GM23338 (cell line): ENCODE results near the gene PPY.

Source experiments
- CREB1 ChIP-seq: fragments of 250-450 bp; sonication (Bioruptor Pico); IDR thresholded peaks from 2 replicates; pipeline ENCODE4 v1.5.0; 2020; ENCODE audit warnings: low read depth, mild to moderate bottlenecking, moderate library complexity
- CTCF ChIP-seq, 2 experiments: fragments of 200-600 bp in 1 of 2; sonication (generic) in 1 of 2; conservative IDR thresholded peaks; 2 replicates each; pipeline versions ENCODE4 v1.5.1 to v1.6.1; 2016 to 2017; ENCODE audit warnings: antibody characterized with exemption in 2 of 2, low read depth in 2 of 2, mild to moderate bottlenecking in 2 of 2, moderate library complexity in 1 of 2
- ETS1 ChIP-seq: IDR thresholded peaks from 2 replicates; pipeline ENCODE4 v1.6.1; 2016; ENCODE audit warnings: antibody characterized with exemption
- EZH2 ChIP-seq: fragments of 200-600 bp; sonication (generic); IDR thresholded peaks from one replicate; pipeline ENCODE4 v1.8.0; 2017; ENCODE audit warnings: antibody characterized with exemption, mild to moderate bottlenecking, low read depth; ENCODE audit not compliant: unreplicated experiment
- EZH2phosphoT487 ChIP-seq: fragments of 200-600 bp; sonication (generic); IDR thresholded peaks from one replicate; pipeline ENCODE4 v1.8.1; 2018; ENCODE audit warnings: antibody characterized with exemption; ENCODE audit not compliant: unreplicated experiment
- JUNB ChIP-seq: IDR thresholded peaks from one replicate; pipeline ENCODE4 v1.6.1; 2016; ENCODE audit warnings: antibody characterized with exemption; ENCODE audit not compliant: unreplicated experiment
- POLR2AphosphoS5 ChIP-seq: IDR thresholded peaks from 2 replicates; pipeline ENCODE4 v1.6.1; 2016; ENCODE audit warnings: antibody characterized with exemption, low read depth
- REST ChIP-seq: IDR thresholded peaks from one replicate; pipeline ENCODE4 v1.6.1; 2018; ENCODE audit warnings: antibody characterized with exemption; ENCODE audit not compliant: unreplicated experiment
- STAT1 ChIP-seq: IDR thresholded peaks from one replicate; pipeline ENCODE4 v1.6.1; 2016; ENCODE audit warnings: antibody characterized with exemption; ENCODE audit not compliant: unreplicated experiment
- ZNF114 ChIP-seq: fragments of 250-450 bp; sonication (Bioruptor Pico); IDR thresholded peaks from 2 replicates; pipeline ENCODE4 v1.5.0; 2020; ENCODE audit warnings: mild to moderate bottlenecking, moderate library complexity
- ZNF331 ChIP-seq: fragments of 250-450 bp; sonication (Bioruptor Pico); IDR thresholded peaks from 2 replicates; pipeline ENCODE4 v1.5.0; 2020; ENCODE audit warnings: low read depth, mild to moderate bottlenecking, moderate library complexity

- TF ChIP-seq ZNF114 (CRISPR knock-in tag) (no peak), ZNF331 (CRISPR knock-in tag) (no peak), CTCF (conservative IDR thresholded peaks at IDR 0.05; ENCODE audit: low read depth in 2 of 2) (no peak), EZH2 (no peak), EZH2phosphoT487 (no peak), REST (no peak), POLR2AphosphoS5 (no peak), ETS1 (no peak), CREB1 (CRISPR knock-in tag) (no peak), STAT1 (no peak), JUNB (no peak)
Measured at GRCh38 chr17:43958748-43959352, 16.6 kb upstream of the PPY start.
